Epithelial cell of esophagus (primary cell): ENCODE data around the gene ADNP.

Experiments used
- DNase-seq: peaks from one replicate; pipeline ENCODE4 v3.0.0; 2010; ENCODE audit warnings: low read depth
- H3K4me3 ChIP-seq: 2 replicates; pipeline ENCODE4 v1.5.1; 2011; ENCODE audit warnings: mild to moderate bottlenecking, low read length, control low read depth
- TF ChIP-seq, protein P1 (sequence below): IDR thresholded peaks from 2 replicates; pipeline ENCODE4 v1.5.1; 2011; ENCODE audit warnings: low read depth, mild to moderate bottlenecking, low read length, control low read depth, inconsistent platforms; ENCODE audit not compliant: insufficient read depth; ENCODE audit errors: missing control alignments

The ADNP gene

GRCh38 chr20:50857348-50857747, 73.9 kb downstream of the ADNP start:
- no peak for DNase-seq
- no peak overlapping the region for H3K4me3 ChIP-seq
- TF ChIP-seq, protein P1, sequence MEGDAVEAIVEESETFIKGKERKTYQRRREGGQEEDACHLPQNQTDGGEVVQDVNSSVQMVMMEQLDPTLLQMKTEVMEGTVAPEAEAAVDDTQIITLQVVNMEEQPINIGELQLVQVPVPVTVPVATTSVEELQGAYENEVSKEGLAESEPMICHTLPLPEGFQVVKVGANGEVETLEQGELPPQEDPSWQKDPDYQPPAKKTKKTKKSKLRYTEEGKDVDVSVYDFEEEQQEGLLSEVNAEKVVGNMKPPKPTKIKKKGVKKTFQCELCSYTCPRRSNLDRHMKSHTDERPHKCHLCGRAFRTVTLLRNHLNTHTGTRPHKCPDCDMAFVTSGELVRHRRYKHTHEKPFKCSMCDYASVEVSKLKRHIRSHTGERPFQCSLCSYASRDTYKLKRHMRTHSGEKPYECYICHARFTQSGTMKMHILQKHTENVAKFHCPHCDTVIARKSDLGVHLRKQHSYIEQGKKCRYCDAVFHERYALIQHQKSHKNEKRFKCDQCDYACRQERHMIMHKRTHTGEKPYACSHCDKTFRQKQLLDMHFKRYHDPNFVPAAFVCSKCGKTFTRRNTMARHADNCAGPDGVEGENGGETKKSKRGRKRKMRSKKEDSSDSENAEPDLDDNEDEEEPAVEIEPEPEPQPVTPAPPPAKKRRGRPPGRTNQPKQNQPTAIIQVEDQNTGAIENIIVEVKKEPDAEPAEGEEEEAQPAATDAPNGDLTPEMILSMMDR: no peak

DNA sequence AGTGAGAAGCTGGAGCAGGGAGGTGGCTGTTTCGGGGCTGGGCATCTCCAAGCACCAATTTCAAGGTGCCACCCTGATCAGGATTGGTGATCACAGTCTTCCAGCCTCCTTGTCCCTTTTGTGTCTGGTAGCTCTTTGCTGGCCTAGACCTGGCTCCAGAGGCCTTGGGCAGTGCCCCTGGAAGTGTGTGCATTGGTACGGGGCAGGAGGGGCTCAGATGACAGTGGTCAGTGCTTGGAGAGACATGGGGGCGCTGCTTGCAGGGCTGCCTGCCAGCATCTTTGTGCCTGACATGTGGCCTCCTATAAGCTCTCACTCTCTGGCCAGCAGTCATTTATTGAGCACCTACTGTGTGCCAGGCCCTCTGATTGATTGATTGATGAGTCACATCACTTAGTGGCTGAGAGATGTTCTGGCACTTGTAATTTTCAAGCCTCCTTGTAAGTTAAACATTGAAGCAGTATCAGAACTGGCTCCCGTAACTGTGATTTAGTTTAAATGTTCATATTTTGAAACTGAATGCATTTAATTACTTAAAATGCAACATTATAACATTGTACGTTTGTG, 74.7 kb downstream of the ADNP start:
- no peak overlapping the region for H3K4me3 ChIP-seq
- DNase-seq: no peak
- TF ChIP-seq, protein P1: no peak

DNA sequence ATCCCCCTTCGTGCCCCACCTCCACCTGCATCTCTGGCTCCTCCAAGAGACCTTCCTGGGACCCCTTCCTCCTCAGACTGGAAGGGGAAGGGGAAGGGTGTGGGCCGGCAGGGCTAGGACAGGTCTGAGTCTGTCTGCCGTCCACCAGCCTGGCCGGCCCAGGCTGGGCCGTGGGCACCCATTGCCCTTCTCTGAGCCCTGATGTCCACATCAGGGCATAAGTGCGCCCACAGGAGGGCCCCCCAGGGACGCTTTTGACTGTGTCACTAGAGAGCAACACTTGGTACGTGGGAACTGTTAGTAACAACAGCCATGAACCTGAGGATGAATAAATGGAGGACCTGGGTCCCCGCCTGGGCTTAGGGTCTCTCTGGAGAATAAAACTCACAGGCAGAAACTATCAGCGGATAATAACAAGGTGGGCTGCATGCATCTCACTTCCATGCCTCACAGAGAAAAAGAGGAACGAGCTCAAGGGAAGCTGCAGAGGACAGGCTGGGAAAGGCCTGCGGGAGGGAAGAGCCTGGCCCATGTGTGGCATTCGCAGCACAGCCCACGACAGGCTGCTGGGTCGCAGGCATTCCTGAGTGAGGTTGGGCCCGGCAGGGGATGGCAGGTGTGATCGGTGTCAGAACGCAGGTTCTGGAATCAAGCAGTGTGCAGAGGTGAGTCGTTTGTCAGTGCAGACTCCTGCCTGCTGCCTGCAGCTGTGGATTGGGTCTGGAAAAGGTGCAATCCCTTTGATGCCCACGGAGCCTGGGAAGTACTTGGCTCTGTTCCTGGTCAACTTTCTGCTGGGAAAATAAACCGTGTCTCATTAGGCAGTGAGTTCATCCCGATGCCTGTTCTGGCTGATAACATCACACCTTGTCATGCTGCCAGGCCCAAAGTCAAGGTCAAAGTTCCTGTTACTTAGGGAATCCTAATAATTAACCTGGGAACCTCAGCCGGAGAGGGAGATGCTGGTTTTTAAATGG, 75.5 kb downstream of the ADNP start:
- peak; percentile 62 for DNase-seq
- TF ChIP-seq, protein P1: no peak
- H3K4me3 ChIP-seq: no peak overlapping the region

DNA sequence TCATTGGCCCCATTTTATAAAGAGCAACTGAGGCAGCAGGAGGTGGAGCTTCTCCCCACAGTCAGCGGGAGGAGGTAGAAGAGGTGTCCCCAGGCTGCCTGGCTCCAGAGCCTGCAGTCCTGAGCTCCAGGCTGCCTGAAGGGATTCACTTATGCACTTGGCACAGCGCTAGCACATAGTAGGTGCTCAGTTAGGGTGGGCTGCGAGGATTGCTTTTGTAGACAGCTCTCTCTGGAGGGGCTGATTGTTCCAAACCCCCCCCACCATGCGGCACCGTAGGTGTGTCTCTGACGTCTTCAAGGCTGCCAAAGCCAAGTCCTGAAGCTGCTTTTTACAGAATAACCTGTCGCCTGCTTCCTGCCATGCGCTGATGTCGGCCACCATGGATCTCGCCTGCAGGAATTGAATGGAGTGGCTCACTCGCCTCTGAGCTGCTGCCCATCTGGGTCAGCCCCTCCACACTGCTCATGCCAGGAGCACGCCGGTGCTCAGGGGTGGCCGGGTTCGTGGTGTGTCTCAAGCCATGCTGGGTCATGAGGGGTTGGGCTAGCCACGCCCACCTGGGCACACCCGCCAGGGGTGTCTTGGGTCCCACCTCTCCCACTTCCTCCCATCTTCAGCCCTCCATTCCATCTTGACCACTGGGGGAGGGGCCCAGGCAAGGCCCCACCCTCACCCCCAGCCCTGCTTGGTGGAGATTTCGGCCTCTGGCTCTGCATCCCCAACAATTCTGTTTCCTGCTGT, 76.6 kb downstream of the ADNP start:
- TF ChIP-seq, protein P1: no peak
- no peak for DNase-seq
- H3K4me3 ChIP-seq: no peak overlapping the region

DNA sequence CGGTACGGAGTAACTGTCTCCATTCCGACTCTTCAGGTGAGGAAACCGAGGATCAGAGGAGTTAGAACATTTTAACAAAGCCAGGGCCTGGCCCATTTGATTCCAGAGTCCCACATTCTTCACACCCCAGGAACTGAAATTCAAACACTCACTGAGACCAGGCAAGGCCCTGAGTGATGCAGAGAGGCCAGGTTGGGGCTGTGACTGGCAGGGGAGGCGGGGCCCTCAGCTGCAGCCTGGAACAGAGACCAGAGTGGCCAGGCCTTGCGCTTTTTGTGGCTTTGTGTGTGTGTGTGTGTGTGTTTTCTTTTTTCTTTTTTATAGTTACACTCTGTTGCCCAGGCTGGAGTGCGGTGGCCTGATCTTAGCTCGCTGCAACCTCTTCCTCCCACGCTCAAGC, 79.2 kb downstream of the ADNP start:
- DNase-seq: no peak
- TF ChIP-seq, protein P1: no peak
- no peak overlapping the region for H3K4me3 ChIP-seq

GRCh38 chr20:50850721-50851286, 80.4 kb downstream of the ADNP start:
- TF ChIP-seq, protein P1: no peak
- DNase-seq: peak; percentile 10
- H3K4me3 ChIP-seq: no peak overlapping the region
